NCI-H748 treated with DMSO at 0.1 percent for 48 hours (cell line): ENCODE data around the gene DMBT1.

Experiments used
- DNase-seq: peaks from one replicate; lab custom pipeline; 2025; lab: John Stamatoyannopoulos, UW

The DMBT1 gene

DNA sequence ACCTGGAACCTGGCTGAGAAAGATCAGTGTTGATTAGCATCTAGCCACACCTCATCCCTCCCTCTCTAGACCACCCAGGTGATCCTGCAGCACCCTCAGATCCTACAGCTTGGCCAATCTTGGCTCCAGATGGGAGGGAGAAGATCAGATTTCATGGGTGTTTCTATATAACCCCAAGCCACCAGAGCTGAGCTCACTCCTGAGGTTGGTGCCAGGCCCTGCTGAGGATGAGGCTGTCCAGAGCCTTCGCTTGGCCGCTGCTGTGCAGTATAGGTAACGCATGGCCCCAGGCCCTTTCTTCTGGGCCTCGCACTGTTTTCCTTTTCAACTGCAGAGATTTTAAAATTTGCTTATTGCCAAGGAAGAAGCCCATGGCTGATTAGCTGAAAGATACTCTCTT is 112.1 kb downstream of the DMBT1 start:
- DNase-seq, result no peak

DNA sequence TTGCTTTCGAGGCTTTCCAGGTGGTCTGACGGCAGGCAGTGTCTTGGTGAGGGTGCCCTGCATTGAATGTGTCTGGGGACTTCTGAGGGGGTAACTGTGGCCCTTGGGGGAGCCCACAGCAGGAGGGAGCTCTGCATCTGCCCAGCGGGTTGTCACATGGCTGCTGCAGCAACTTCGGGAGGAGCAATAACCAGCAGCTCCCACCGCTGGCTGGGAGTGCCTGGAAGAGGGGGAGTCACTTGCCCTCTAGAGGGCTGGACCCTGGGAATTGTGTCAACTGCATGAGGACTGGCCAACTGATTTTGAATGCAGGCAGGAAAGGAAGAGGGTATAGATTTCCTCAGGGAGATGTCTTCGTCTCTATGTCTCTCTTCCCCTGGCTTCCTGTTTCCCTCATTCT is 112.7 kb downstream of the DMBT1 start:
- DNase-seq, result no peak

DNA sequence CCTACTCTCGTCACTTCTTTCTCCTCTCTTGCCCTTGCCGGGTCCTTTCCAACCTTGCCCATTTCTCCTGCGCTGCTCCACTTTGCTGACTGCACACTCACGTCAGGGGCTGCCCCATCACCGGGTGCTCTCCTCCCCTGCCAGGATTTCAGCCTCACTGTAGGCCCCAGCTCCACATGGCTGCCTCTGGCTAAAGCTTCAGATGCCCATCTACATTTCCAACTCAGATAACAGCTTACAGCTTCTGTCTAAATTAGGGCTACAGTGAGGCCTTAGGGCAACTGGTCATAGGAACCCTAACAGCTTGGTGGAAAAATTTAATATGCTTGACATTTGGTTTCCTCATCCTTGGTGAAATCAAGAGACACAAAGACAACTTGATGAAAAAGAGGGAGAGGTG is 113.2 kb downstream of the DMBT1 start:
- no peak for DNase-seq

DNA sequence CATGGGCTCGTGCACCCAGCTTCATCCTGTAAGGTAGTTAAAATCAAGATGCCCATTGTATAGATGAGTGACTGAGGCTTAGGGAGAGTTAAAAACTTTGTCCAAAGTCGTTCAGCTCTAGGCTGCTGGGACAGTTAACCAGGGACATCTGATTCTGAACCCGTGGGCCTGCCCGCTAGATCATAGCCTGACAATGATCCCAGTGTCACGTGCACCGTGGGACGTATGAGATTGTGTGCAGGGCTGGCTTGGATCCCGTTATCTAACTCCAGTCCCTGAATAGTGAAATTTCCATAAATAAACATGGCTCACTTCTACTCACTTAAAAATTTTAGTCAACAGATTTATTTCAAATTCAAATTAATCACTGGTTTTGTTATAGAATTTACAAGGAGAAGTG is 114.2 kb downstream of the DMBT1 start:
- DNase-seq, result no peak

DNA sequence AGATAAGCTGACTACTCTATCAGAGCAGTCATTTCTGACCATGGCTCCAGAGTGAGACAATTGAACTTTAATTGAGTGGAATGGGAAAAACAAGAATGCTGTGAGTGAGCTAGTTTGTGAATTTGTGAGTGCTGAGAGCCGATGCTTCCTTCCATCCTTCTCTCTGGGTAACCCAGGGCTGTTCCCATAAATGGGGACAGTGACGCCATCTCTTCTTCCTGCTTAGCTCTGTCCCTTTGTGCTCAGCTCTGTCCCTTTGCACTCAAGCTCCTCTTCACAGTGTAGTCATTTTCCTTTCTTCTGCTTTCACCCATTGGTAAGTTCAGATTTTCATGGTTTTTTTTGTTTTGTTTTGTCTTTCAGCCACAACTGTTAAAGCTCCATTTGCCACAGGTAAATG is 114.7 kb downstream of the DMBT1 start:
- no peak for DNase-seq

DNA sequence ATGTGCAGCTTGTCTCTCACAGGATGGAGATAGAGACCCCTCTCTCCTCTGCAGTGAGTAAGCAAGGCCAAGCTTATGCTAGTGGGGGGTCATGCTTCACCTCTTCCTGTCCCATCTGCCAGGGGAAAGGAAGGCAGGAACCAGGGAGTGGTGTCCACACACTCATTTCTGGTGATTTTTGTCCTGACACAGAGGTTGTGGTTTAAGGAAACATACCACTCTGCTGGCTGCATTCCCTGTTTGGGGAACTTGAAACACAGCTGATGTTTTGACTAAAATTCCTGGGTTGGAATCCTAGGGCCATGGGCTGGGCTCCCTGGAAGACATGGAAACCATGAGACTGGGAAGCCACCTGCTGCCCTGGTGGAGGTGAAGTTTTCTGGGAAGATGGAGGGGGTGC is 117.7 kb downstream of the DMBT1 start:
- DNase-seq, result no peak

DNA sequence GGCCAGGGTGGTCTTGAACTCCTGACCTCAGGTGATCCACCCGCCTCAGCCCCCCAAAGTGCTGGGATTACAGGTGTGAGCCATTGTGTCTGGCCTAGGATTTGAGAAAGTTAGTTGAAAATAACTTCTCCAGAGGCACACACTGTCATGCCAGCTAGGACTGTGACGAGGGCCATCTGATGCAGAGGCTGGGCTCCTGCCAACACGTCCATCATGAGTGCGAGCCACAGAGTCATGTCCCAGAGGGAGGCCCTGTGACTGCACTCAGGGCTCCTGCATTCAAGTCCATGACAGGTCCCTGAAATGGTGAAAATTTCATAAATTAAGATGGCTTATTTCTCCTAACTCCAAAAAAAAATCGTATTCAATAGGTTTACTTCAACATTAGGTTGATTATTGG is 122.0 kb downstream of the DMBT1 start:
- DNase-seq, result no peak

DNA sequence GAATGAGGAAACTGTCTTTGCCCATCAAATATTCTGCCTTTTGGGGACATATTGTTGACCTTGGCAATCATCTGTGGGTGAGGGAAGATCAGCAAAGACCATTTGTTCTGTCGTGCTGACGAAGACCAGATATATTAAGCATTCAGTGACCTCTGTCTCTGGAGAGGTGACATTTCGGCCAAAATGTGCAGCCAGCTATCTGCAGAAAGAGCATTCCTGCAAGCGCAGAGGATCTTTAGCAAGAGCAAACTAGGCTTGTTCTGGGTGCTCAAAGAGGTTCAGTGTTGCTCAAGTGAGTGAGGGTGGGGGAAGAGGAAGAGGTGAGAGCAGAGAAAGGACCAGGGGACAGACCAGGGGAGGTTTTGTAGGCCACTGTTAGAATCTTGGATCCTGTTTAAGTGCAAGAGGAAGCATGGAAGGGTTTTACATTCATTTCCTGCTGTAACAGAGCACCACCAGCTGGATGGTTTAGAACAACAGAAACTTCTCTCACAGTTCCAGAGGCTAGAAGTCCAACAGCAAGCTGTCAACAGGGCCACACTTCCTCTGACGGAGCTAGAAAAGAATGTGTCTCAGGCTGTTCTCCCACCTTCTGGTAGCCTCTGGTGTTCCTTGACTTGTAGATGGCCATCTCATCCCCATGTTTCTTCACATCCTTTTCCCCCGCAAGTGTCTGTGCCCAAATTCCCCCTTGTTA is 127.9 kb downstream of the DMBT1 start:
- DNase-seq, result no peak

DNA sequence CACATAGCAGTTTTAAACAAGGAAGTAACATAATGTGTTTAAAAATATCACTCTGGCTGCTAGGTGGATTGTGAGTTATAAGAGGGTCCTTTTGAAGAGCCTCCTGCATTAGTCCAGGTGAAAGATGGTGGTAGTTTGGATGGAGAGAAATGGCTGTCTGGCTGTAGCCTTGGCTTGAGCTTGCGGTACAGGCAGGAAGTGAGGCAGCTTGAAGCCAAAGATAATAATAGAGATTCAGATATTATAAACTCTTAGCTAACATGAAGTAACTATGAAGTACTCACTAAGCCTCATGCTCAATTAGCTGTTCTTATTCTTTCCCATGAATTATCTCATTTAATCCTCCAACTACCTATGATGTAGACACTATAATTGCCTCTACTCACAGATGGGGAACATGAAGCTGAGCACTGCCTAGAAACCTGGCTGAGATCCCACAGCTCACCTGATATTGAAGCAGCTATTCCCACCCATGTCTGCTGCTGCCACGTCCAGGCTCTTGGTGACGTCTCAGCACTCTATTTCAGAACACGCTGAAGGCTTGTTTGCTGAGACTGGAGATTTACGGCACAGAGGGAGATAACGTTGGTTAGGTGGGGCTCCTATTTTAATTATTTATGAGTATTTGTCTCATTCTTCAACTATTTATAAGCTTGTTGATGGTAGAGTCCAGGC is 128.7 kb downstream of the DMBT1 start:
- DNase-seq, result no peak

DNA sequence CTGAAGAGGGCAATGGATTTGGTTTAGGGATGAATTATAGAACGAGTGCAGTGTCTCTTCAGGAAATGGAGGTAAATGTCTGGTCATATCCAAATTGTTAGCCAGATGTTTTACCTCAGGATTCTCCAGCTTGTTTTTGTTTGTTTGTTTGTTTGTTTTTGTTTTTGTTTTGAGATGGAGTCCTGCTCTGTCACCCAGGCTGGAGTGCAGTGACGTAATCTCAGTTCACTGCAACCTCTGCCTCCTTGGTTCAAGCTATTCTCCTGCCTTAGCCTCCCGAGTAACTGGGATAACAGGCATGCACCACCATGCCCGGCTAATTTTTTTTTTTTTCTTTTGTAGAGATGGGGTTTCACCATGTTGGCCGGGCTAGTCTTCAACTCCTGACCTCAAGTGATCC is 132.2 kb downstream of the DMBT1 start:
- no peak for DNase-seq
